ENCODE data around the gene CRYL1.

DNA sequence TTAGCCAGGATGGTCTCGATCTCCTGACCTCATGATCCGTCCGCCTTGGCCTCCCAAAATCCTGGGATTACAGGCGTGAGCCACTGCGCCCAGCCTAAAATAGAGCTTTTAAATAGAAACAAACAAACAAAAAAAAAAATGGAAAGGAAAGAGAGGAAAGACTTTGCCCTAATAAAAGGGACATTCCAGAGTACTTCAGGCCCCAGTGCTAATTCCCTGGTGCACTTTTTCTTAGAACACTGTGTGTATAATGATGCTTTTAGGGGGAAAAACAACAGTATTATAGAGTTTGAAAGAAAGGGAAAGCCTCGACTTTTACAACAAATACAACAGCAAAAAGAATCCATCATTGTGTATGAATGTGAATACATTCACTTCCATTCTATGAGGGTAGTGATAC lies 104.7 kb downstream of the CRYL1 start:
- no peak for TF ChIP-seq POLR2A (IDR thresholded peaks at IDR 0.05; ENCODE audit: low read depth, low read length)
- TF ChIP-seq POLR2AphosphoS5 (IDR thresholded peaks at IDR 0.05; ENCODE audit: low read depth, low read length): no peak
- TF ChIP-seq SPI1 (IDR thresholded peaks at IDR 0.05; ENCODE audit: low read depth, low read length): no peak
